ENCODE data around the gene IRAG1.

The IRAG1 gene

DNA sequence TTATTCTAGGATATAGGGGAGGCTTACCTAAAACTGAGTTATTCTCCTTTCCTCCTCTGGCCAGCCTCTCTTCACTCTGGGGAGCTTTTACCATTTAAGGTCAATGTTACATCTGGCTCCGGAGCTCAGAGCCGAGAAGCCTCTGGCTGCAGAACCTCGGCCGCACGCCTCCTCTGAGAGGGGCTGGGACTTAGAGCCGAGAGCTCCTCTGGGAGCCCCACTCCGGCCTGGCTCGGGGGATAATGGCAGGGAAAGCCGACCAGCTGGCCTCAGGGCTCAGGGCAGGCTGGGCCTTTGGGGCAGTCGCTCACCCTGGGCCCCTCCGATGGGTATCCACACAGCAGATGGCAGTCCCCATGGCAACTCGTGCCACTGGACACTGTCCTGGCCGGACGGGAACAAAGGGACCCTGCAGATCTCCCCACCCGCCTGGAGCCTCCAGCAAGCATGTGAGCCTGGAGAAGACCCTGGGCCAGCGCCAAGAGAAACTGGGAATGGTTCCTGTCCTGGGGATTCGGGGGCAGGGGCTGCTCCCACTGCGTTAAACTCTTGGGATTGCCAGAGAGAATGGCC, at the start of gene IRAG1:
Gene IRAG1 (minus strand): TSS at position 247 of the 573 bp plus-strand sequence. CDS start 153 bp downstream, at position 94.
- no peak for DNase-seq

GRCh38 chr11:10742460-10743208, 49.1 kb upstream of the IRAG1 start:
- no peak for DNase-seq

GRCh38 chr11:10735481-10736475, 42.2 kb upstream of the IRAG1 start:
- DNase-seq = peak; percentile 94

- no peak for DNase-seq
Measured at GRCh38 chr11:10731064-10731680, 37.6 kb upstream of the IRAG1 start.

- DNase-seq = no peak
Measured at GRCh38 chr11:10730151-10730550, 36.6 kb upstream of the IRAG1 start.

GRCh38 chr11:10728789-10729472, 35.4 kb upstream of the IRAG1 start:
- DNase-seq = no peak

DNA sequence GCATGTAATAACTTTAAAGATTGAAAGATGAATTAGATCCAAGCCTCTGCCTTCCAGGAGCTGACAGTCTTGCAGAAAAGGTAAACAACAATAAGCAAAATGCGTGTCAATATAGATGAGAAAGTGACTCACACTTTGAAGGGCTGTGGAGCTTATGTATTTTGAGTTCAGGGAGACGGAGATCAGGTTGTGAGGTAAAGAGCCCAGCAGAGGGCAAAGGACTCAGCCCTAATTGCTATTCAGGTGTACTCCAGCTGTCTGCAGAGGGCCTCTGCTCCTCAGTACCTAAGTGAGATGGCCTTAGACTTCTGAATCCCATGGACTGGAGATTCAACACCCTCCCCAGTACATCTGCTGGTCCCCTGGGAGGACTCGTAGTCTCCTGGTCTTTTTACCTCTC, 34.6 kb upstream of the IRAG1 start:
- DNase-seq = no peak

- DNase-seq = no peak
Measured at GRCh38 chr11:10727146-10727851, 33.7 kb upstream of the IRAG1 start.

DNA sequence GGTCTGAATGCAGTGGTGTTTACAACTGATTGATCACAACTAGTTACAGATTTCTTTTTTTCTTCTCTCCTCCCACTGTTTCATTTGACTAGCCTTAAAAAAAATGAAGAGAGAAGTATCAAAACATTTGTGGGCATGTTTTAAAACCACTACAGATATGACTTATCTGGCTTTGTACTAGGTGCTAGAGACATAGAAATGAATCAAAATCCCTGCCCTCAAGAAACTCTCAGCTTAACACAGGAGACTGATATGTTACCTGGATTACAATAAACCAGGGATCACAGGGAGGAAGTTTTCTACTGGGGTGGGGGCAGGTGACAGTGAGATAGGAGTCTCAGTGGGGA, 32.3 kb upstream of the IRAG1 start:
- no peak for DNase-seq

DNA sequence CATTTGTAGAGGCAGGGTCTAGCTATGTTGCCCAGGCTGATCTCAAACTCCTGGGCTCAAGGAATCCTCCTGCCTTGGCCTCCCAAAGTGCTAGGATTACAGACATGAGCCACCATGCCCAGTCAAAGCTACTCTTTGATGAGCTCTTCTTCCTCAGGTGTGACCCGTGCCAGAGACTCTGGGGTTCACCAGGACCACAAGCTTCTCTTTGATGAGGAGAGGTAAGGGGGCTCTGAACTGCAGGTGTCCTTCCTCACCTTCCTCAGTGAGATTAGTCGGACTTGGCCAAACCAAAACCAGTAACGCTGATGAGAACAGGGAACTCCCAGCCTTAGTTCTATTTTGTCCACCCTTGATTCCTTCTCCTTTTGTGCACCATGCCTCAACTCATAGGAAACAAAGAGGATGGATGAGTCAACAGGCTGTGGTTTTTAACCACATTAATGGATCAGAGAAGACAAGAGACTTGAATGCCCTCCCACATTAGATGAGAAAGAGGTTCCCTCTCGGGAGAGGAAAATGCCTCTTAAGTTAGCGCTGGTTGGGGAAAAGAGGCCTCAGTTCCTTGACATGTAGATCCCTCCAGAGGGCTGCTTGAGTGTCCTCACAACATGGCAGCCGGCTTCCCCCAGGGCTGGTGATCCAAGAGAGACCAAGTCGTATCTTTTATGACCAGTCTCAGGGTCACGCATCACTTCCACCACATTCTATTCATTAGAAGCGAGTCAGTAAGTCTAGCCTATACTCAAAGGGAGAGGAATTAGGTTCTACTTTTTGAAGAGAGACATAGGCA, 31.8 kb upstream of the IRAG1 start:
- DNase-seq = no peak

- no peak for DNase-seq
Measured at GRCh38 chr11:10722307-10722706, 28.8 kb upstream of the IRAG1 start.

DNA sequence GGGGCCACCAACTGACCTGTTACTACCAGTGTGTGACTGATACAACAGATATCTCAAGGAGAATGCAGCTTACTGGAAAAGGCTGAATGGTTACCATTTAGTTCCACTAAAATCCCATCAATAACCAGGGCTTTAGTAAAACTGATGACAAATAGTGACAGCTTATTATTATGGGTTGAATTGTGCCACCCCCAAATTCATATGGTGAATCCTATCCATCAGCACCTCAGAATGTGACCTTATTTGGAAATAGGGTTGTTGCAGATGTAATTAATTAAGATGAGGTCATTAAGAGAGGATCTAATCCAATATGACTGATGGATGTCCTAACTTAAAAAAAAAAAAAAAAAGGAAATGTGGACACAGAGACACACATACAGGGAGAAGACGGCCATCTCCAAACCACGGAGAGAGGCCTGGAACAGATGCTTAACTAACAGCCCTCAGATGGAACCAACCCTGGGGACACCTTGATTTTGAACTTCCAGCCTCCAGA, 27.4 kb upstream of the IRAG1 start:
- DNase-seq = no peak

DNA sequence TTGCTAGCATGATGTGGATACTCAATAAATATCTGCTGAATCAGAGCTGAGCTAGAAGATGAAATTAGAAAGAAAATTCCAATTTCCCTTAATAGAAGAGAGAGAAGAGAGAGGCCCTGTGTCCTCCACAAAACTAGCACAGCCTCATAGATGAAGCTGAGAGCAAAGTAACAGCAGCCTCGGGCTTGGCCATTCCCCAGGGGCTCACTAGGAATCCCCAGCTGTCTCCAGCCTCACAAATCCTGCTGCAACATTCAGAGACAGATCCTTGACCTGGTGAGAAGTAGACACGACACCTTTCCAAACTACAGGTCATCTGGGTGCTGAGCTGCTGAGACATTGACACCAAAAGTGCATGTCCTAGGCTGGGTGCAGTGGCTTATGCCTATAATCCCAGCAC, 26.1 kb upstream of the IRAG1 start:
- DNase-seq = no peak

DNA sequence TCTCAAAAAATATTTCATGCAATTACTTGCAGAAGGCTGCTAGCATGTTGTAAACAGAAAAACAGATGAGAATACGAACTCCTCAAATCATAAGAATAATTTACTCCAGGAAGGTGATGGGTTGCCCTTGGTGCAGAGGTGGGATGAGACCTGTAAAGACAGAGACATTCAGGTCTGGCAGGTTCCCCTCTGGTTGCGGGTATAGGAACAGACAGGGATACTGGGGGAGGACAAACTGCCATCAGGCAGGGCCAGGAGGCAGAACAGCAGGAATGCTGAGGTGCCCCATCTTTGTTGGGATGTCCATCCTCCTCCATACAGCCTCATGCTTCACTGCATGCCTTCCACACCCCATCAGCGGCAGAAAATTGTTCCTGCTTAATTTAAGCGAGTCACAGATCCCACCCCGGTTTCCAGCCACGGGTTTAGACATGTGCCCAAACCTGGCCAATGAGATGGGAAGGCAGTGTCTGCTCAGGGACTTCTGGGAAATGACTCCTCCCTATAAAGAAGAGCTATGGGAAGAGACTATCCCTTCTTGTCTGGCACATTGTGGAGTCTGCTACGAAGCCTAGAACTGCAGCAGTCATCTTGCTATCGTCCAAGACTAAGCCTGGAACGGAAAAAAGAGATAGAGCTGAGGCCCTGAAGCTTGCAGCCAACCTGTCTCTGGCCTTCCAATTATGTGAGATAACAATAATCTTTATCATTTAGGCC, 23.1 kb upstream of the IRAG1 start:
- DNase-seq = no peak

- DNase-seq = no peak
Measured at GRCh38 chr11:10716122-10716521, 22.6 kb upstream of the IRAG1 start.

- peak; percentile 51 for DNase-seq
Measured at GRCh38 chr11:10715571-10715970, 22.0 kb upstream of the IRAG1 start.

- no peak for DNase-seq
Measured at GRCh38 chr11:10709299-10710086, 15.9 kb upstream of the IRAG1 start.

GRCh38 chr11:10708131-10708530, 14.6 kb upstream of the IRAG1 start:
- no peak for DNase-seq

DNA sequence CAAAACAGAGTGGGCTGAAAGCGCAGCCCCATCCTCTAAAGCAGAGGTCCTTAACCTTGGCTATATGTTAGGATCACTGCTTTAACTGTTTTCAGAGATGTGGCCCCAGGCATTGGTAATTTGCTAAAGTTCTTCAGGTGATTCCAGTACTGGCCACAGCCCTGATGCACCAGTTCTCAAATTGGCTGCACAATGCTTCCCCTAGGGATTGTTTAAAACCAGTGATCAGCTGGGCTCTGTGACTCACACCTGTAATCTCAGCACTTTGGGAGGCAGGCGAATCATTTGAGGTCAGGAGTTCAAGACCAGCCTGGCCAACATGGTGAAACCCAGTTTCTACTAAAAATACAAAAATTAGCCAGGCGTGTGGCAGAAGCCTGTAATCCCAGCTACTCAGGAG, 8.4 kb upstream of the IRAG1 start:
- DNase-seq = no peak
